ENCODE results near the gene MPP3. TPM values are rescaled to one million over a fixed set of nuclear protein-coding genes. Genes with fewer than 3 reads are reported as not detected.

The MPP3 gene
- total RNA-seq, 1 experiment from 2014 or later: 6.9 TPM

DNA sequence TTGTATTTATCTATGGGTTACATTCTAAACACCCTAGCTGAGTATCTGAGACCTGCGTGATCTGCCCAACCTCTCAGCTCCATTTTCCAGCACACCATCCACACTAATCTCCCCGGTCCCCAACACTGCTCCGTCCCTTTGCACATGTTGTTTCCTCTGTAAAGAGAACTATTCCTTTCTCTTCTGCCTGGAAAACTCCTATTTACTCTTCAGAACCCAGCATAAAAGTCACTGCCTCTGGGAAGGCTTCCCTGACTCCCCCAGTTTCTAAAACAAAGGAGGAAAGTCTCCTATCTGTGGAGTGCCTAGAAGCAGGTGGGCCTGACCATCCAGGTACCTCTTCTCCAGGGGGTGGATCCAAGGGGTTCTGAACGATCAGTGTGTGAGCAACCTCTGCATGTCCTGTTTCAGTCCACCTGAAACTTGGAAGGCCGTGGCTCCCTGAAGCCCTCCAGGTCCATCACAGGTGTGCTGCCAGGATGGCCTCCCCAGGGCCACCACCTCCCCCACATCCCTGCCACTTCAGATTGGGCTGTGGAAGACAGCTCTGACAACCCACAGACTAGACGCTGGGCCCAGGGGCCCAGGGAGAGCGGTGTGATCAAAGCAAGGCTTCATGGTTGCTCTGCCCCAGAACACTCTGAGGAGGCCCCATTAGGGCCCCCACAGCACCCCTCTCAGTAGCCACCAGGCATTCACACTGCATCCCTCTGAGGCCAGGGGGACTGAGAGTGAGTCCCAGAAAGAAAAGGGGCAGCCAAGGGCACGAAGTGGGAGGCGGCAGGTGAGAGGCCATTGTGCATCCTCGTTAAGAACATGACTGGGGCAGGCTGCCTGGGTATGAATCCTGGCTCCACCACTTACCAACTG lies 20.3 kb downstream of the MPP3 start:
- Mint-ChIP-seq H3K4me3 (no peak overlapping the region), H3K36me3 (ENCODE audit: insufficient read depth in 1 of 3, low read depth in 3 of 3) (peaks cover 0 to 8% (median 0%) of the 10 kb centered on the region in 3 experiments; a peak in 5 of 7 replicates), H3K4me1 (peaks cover 15 to 16% of the 10 kb centered on the region in 2 experiments), H3K27ac (peak overlapping the region in 1 of 3 experiments; percentile 63; a peak in 4 of 7 replicates), H3K9me3 (no peaks in the 10 kb centered on the region), H3K27me3 (ENCODE audit: low read depth) (no peaks in the 10 kb centered on the region)
- no peaks in the 10 kb centered on the region for H3K79me1 ChIP-seq (ENCODE audit: insufficient read depth, low read depth, low read length, poor library complexity, severe bottlenecking)
- no peak overlapping the region for H3K9ac ChIP-seq (ENCODE audit: extremely low read depth, insufficient read length, low read length)
- H2BK120ac ChIP-seq (ENCODE audit: low read depth, low read length, poor library complexity, severe bottlenecking): no peak overlapping the region
- DNase-seq: no peak
- no peak overlapping the region for H2BK15ac ChIP-seq (ENCODE audit: low read depth, low read length)
- no peak overlapping the region for H2BK12ac ChIP-seq (ENCODE audit: insufficient read length, low read depth, low read length)
- no peaks in the 10 kb centered on the region for H3K27me3 ChIP-seq (ENCODE audit: insufficient read depth, low read length)
- no peaks in the 10 kb centered on the region for H3K4me1 ChIP-seq (ENCODE audit: insufficient read depth, low read length)
- H3T11ph ChIP-seq (ENCODE audit: low read length): no peak overlapping the region
- H3K56ac ChIP-seq (ENCODE audit: insufficient read length, low read depth, low read length): no peak overlapping the region
- H3K4ac ChIP-seq (ENCODE audit: low read depth, low read length): no peak overlapping the region
- no peaks in the 10 kb centered on the region for H4K20me1 ChIP-seq (ENCODE audit: control insufficient read depth, insufficient read depth, insufficient read length)
- H4K91ac ChIP-seq (ENCODE audit: insufficient read length, low read depth, low read length): no peak overlapping the region
- no peak overlapping the region for H4K5ac ChIP-seq (ENCODE audit: insufficient read length, low read depth, low read length)
- no peak overlapping the region for H2AFZ ChIP-seq (ENCODE audit: low read length)
- no CpG with 5 or more reads among the region's 10 CpGs for WGBS (ENCODE audit: extremely low coverage, insufficient read length, low lambda C conversion rate)
- H3K4me2 ChIP-seq (ENCODE audit: insufficient read depth, insufficient read length, low read length): no peak overlapping the region
- no peak overlapping the region for H3K27ac ChIP-seq (ENCODE audit: insufficient read length, low read depth, low read length)
- no peaks in the 10 kb centered on the region for H3K9me3 ChIP-seq (ENCODE audit: control insufficient read depth, low read depth, low read length)
- H3K23me2 ChIP-seq (ENCODE audit: insufficient read length, low read depth, low read length, poor library complexity, severe bottlenecking): no peaks in the 10 kb centered on the region
- no peak overlapping the region for H3K18ac ChIP-seq (ENCODE audit: insufficient read length, low read depth, low read length)
- H4K8ac ChIP-seq (replicated peaks; ENCODE audit: insufficient read length, low read depth, low read length): no peak overlapping the region
- H3K79me2 ChIP-seq (ENCODE audit: insufficient read depth, low read length): no peaks in the 10 kb centered on the region
- H3K14ac ChIP-seq (ENCODE audit: insufficient read depth, low read length): no peak overlapping the region
- H2AK5ac ChIP-seq (ENCODE audit: insufficient read length, low read length): no peak overlapping the region
- no peak overlapping the region for H3K23ac ChIP-seq (ENCODE audit: insufficient read length, low read depth, low read length)
- no peak overlapping the region for H2BK20ac ChIP-seq (ENCODE audit: low read depth, low read length, poor library complexity, severe bottlenecking)
- no peak overlapping the region for H2BK5ac ChIP-seq (ENCODE audit: insufficient read length, low read length)
- TF ChIP-seq, protein P1, sequence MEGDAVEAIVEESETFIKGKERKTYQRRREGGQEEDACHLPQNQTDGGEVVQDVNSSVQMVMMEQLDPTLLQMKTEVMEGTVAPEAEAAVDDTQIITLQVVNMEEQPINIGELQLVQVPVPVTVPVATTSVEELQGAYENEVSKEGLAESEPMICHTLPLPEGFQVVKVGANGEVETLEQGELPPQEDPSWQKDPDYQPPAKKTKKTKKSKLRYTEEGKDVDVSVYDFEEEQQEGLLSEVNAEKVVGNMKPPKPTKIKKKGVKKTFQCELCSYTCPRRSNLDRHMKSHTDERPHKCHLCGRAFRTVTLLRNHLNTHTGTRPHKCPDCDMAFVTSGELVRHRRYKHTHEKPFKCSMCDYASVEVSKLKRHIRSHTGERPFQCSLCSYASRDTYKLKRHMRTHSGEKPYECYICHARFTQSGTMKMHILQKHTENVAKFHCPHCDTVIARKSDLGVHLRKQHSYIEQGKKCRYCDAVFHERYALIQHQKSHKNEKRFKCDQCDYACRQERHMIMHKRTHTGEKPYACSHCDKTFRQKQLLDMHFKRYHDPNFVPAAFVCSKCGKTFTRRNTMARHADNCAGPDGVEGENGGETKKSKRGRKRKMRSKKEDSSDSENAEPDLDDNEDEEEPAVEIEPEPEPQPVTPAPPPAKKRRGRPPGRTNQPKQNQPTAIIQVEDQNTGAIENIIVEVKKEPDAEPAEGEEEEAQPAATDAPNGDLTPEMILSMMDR (conservative IDR thresholded peaks at IDR 0.05): no peak

Measured in H9 (cell line).